WI38 (cell line): Measurements from ENCODE around the gene PIP4K2A.

ENCODE experiments used
- H3K4me3 ChIP-seq: 2 replicates; pipeline ENCODE4 v1.5.1; 2011; ENCODE audit warnings: low read depth, mild to moderate bottlenecking, control low read depth, low read length
- TF ChIP-seq, protein P1 (sequence below): IDR thresholded peaks from 2 replicates; pipeline ENCODE4 v1.5.1; 2012; ENCODE audit warnings: low read depth, mild to moderate bottlenecking, control low read depth, low read length

Gene PIP4K2A

DNA sequence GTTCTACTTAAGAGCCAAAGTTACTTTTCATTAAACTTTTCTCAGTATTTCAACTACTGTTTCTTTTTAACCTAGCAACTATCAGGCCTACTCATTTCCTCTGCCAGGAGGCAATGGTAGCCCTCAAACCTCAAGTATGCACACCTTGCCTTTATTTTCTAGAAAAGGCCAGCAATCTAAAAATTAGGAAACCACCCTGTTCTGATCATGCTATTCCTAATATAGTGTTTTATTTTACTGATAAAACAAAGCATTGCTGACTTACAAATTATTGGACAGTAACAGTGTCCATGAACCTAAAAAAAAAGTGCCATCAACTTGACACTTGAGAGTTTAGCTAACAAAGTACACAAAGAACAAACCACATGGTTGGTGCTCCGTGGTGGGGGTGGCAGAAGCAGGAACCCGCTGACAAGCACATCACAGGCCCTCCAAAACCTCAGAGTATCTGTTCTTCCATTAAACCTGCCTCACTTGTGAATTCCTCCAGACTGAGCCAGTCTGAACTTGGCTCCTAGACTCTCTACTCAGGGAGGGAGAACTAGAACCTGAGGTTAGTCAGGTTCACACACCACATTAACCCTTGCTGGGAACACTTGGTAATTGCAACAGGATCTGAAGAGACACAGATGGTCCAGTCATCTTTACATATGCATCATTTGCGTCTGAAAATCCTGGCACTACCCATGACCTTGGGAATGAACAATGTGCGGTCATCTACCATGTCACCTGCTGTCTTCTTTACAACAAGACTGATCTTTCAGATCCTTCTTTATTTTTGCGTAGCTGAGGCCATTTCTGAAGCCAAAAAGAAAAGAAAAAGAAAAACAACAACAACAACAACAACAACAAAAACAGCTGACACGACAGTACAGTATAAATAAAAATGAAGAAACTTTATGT lies 31.9 kb downstream of the PIP4K2A start:
- no peak overlapping the region for H3K4me3 ChIP-seq
- TF ChIP-seq, protein P1, sequence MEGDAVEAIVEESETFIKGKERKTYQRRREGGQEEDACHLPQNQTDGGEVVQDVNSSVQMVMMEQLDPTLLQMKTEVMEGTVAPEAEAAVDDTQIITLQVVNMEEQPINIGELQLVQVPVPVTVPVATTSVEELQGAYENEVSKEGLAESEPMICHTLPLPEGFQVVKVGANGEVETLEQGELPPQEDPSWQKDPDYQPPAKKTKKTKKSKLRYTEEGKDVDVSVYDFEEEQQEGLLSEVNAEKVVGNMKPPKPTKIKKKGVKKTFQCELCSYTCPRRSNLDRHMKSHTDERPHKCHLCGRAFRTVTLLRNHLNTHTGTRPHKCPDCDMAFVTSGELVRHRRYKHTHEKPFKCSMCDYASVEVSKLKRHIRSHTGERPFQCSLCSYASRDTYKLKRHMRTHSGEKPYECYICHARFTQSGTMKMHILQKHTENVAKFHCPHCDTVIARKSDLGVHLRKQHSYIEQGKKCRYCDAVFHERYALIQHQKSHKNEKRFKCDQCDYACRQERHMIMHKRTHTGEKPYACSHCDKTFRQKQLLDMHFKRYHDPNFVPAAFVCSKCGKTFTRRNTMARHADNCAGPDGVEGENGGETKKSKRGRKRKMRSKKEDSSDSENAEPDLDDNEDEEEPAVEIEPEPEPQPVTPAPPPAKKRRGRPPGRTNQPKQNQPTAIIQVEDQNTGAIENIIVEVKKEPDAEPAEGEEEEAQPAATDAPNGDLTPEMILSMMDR, result no peak

DNA sequence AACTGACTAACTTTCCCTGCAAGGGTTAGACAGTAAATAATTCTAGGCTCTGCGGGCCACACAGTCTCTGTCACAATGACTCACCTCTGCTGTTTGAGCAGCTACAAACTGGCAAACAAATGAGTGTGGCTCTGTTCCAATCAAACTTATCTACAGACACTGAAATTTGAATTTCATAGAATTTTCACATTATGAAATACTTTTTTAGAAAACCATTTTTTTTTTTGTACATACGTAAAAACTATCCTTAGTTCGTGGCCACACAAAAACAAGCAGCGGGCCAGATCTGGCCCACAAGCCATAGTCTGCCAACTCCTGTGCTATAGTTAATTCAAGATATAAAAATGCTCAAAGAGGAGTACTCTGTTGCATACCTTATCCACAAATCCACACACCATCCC lies 32.6 kb downstream of the PIP4K2A start:
- H3K4me3 ChIP-seq, result no peak overlapping the region
- TF ChIP-seq, protein P1, result no peak

DNA sequence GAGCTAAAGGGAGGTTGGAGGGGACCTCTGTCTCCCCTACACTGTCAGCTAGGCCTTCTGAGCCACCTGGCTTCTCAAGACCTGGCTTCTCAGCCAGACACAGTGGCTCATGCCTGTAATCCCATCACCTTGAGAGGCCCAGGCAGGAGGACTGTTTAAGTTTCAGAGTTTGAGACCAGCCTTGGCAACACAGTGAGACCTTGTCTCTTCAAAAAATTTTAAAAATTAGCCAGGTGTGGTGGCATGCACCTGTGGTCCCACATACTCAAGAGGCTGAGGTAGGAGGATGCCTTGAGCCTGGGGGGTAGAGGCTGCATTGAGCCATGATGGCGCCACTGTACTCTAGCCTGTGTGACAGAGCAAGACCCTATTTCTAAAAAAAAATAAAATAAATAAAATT lies 33.1 kb downstream of the PIP4K2A start:
- H3K4me3 ChIP-seq, result no peak overlapping the region
- TF ChIP-seq, protein P1, result no peak

DNA sequence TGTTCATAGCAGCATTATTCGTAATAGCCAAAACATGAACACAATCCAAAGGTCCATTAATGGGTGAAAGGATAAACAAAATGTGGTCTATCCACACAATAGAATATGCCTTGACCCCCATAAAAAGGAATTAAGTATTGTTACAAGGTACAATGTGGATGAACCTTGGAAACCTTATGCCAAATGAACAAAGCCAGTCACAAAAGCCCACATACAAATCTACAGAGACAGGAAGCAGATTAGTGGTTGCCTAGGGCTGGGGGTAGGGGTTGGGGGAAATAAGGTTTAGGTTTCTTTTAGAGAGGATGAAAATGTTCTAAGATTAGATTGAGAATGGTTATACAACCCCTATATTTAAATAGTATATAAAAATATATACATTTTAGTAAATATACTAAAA lies 34.8 kb downstream of the PIP4K2A start:
- H3K4me3 ChIP-seq, result no peak overlapping the region
- TF ChIP-seq, protein P1, result no peak

DNA sequence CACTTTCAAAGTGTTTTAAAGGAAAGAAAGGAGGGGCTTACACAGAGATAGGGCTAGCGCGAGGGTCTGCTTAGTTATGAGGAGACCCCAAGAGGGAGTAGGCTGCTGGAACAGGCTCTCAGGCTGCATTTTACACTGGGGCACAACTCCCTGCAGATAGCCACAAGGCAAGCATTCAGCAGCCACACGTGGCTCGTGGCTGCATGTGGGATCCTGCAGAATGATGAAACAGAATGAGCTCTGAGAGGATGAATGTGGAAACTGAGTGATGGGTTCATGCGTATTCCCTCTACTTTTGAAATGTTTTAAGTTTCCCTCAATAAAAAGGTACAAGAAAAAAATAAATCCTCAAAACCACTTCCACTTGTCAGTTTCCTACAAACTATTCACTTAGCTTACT lies 37.0 kb downstream of the PIP4K2A start:
- TF ChIP-seq, protein P1, result no peak
- H3K4me3 ChIP-seq, result no peak overlapping the region

DNA sequence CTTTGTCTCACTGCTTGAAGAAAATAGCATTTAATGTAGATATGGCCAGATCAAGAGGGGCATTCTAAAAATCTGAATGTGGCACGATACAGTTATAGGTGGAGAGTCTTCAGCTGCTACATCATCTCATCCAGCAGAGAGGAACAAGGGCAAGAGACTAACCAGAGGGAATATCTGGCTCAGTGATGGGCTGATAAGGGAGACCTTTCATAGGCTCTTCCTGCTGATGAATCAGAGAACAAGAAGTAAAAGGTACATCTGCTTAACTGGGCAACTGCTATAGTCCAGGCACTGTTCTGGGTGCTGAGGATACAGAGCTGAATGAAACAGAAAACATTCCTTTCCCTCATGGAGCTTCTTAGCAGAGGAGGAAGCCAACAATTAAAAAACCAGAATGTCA lies 37.9 kb downstream of the PIP4K2A start:
- H3K4me3 ChIP-seq, result no peak overlapping the region
- TF ChIP-seq, protein P1, result no peak

DNA sequence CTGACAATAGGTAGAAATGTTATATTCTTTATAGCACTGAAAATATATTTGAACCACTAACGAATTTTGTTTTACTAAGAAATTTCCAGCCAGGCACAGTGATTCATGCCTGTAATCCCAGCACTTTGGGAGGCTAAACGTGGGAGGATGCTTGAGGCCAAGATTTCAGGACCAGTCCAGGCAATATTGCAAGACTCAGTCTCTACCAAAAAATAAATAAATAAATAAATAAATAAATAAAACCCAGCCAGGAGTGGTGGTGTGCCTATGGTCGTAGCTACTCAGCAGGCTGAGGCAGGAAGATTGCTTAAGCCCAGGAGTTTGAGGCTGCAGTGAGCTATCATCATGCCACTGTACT lies 39.8 kb downstream of the PIP4K2A start:
- TF ChIP-seq, protein P1, result no peak
- H3K4me3 ChIP-seq, result no peak overlapping the region
